GM19193 (cell line): ENCODE results near the gene BHLHE23.

Source experiments
- POLR2A ChIP-seq: IDR thresholded peaks from 4 replicates; pipeline ENCODE4 v1.6.1; 2011; ENCODE audit not compliant: insufficient read depth, insufficient read length; ENCODE audit errors: extremely low read depth

BHLHE23 gene

DNA sequence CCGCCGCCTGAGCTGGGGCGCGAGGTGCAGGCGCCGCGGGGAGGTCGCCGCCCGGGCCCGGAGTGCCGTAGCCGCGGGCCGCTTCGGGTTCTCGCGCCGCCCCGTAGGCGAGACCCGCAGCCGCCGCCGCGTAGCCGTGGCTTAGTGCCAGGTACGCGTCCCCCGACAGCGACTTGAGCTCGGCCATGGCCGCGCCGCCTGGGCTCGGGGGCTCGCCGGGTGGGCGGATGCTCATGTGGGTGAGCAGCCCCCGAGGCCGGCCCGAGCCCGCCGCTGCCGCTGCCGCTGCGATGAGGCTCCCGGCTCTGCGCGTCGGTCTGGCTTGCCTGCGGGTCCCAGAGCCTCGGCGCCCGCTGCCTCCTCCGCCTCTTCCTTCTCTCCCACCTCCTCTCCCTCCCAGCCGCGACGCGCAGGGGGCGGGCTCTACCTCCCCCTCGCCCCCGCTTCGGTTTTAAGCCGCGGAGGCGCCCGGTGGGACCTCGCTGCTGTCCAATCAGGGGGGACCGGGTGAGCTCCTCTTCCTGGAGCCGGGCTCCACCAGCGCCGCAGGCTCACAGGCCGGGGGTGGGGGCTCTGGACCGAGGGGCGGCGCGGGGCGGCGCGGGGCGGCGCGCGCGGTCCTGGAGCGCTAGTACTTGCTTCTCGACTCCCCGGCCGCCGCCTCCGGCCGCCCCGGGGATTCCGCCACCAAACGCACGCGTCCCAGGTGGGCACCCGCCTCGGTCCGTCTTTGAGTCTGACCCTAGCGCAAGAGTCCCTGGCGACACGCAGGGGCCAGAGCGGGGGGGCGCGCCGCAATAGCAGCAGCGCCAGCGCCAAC lies at the start of gene BHLHE23:
TSS of gene BHLHE23 (minus strand) at position 425 of the 820 bp plus-strand sequence. CDS start at position 235, 190 bp downstream.
- TF ChIP-seq POLR2A, result no peak

DNA sequence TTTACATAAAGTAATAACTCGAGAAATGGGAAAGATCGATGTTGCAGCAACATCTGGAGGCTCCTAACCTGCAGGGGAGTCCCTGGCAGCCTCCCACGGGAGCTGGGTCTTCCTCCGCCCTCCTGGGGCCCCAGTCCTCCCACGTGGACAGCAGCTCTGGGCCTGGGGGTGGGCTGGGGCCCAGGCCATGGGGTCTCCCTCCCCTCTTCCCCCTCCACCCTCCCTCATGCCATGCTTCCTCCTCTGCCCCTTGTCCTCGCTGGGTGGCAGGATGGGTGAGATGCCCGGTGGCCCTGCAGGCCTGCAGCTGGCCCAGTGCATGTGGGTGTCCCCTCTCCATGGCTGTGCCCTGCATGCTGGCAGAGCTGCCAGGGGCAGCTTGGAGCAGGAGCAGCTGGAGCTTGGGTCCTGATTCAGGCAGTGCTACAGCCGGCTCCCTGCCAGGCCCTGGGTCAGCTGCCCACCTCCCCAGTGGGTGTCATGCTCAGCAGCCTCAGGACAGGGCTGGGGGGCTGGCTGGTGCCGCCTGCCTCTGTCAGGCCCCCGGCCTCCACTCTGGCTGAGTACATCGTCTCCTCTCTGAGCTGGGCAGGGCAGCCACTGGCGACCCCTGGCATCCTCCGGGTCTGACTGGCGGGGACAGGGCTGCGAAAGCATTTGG lies 48.9 kb upstream of the BHLHE23 start:
- TF ChIP-seq POLR2A, result no peak

DNA sequence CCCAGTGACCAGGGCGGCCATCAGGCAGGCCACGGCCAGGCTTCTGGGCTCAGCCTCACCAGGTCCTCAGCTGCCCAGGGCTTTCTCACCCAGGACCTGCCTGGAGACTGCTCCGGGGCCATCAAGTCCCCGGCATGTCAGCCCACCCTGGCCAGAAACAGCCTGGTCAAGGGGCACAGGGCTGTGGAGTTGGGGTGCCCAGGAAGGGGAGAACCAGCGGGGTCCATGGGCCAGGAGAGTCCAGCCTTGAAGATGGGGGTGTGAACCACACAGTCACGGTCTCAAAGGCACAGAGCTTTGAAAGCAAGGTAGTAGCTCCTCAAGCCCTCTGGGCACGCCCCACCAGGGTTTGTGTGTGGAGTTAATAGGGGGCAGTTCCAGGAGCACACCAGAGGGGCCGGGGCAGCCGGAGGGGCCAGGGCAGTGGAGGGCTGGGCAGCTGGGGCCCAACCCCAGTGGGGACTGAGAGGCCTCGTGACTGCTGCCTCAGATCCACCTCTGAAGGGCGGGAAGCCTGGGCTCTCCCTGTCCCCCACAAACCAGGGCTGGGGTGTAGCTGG lies 48.0 kb upstream of the BHLHE23 start:
- TF ChIP-seq POLR2A, result no peak

DNA sequence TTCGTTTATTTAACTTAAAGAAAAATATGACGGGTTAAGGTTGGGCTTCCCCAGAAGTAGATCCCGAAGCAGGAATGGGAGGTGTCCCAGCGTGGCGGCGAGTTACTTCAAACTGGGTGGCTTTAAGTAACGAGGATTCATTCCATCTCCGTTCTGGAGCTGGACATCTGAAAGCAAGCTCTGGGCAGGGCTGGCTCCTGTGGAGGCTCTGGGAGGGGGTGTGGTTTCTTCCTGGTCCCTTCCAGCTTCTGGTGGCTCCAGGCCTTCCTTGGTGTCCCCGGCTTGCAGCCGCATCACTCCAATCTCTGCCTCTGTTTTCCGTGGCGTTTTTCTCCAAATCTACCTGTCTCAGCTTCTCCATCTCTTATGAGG lies 47.3 kb upstream of the BHLHE23 start:
- TF ChIP-seq POLR2A, result no peak

DNA sequence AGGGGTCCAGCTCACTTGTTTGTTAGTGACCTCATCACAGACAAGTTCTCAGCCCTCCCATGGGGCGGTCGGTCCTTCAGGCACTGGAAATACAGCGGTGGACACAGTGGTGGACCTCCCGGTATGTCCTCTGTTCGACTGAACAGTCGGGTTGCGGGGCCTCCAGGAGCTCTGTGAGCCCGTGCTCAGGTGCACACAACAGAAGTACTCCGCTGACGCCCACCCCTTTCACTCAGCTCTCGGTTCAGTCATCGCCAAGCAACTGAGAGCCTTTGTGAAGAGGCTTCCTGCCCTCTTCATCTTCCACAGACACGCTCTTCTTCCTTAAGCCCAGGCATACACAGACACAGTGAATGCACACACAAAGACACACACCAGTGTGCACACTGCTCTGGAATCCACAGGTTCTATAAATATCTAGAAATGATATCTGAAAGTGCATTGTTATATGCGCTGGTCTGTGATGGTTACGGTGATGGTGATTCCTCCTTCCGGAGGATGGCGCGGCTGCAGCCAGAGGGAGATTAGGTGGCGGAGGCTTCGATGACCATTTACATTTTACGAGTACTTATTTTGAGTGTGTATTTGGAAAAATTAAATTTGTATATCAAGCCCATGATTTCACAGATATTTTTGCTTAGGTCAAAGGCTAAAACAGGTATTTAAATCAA lies 46.8 kb upstream of the BHLHE23 start:
- no peak for TF ChIP-seq POLR2A

DNA sequence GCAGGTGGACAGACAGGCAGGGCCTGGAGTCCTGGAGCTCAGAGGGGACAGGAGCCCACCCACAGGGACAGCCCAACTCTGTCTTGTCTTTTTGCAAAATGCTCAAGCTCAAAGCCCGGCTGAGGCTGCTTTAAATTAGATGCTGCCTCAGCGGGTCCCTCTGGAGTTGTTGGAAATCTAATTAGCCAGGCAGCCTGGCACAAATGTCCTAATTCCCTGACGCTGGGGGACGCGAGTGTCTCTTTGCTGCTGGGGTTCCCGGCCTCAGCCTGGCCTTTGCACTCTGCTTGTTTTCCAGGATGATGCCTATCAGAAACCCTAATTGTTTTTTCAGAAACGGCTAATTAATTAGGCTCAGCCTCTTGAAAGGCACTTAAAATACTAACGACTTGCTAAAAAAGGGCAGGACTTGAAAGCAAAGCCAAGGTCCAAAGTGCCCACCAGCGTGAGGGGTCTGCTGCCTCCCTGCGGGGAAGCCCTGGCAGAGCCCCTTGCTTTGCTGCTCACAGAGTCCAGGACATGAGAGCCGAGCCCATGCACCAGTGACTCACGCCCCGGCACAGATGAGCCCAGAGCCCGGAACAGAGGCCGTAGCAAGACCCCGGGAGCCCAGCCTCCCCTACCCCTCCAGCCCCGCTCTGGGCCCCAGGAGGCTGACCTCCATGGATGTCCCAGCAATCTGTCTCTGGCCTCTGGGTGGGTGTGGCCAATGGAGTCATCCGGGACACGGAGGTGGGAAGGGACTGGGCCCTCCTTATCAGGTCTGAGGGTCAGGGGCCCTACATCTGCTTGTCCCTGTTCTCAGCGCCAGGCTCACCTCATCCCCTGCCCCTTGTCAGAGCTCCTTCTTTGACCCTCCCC lies 46.0 kb upstream of the BHLHE23 start:
- no peak for TF ChIP-seq POLR2A

DNA sequence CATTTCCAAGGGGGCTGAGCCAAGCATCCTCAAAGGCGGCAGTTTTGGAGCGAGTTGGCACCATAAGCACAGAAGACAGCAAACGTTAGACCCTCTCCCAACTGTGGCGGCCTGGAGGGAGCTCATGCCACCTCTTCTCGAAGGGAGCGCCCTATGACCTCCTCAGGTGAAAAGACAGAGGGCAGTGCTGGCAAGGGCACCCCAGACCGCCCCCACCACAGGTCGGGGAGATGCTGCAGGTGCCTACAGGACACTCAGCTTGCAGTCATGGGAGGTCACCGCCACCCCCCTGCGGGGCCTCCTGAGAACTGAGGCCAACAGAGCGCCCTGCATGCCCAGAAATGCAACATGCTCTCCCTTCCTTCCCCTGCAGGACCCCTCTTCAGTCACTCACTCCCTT lies 45.1 kb upstream of the BHLHE23 start:
- TF ChIP-seq POLR2A, result no peak

DNA sequence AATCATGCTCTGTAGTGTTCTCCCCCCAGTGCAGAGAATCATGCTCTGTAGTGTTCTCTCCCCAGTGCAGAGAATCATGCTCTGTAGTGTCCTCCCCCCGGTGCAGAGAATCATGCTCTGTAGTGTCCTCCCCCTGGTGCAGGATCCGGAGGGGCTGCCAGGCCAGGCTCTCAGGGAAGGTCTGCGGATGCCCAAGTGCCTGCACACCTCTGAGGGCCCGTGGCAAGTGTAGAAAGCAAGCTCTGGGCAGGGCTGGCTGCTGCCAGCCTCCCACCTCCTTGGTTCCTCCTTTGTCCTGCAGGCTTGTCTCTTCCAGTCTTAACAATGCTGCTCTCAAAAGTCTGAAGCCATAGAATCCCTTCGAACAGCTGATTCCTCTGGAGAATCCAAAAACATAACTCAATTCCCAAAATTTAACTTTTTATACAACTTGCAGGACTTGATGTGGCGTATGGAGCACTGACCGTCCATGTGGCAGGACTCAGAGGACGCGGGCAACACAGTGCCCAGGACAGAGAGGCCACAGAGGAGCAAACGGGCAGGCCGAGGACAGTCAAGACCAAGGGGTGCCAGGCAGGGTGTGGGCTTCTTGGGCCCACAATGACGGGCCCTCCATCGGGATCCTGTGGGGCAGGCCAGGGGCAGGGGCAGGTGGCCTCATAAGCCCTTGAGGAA lies 44.6 kb upstream of the BHLHE23 start:
- no peak for TF ChIP-seq POLR2A

DNA sequence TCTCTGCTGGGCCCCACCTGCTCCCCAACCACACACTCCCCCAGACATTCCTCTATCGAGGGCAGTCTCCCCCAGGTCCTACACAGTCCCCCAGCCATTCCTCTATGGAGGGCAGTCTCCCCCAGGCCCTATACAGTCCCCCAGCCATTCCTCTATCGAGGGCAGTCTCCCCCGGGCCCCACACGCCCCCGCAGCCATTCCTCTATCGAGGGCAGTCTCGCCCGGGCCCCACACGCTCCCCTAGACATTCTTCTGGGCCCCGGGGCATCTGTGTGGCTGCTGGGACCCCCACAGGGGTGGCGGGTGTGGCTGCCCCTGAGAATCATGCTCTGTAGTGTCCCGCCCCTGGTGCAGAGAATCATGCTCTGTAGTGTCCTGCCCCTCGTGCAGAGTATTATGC lies 43.6 kb upstream of the BHLHE23 start:
- no peak for TF ChIP-seq POLR2A

DNA sequence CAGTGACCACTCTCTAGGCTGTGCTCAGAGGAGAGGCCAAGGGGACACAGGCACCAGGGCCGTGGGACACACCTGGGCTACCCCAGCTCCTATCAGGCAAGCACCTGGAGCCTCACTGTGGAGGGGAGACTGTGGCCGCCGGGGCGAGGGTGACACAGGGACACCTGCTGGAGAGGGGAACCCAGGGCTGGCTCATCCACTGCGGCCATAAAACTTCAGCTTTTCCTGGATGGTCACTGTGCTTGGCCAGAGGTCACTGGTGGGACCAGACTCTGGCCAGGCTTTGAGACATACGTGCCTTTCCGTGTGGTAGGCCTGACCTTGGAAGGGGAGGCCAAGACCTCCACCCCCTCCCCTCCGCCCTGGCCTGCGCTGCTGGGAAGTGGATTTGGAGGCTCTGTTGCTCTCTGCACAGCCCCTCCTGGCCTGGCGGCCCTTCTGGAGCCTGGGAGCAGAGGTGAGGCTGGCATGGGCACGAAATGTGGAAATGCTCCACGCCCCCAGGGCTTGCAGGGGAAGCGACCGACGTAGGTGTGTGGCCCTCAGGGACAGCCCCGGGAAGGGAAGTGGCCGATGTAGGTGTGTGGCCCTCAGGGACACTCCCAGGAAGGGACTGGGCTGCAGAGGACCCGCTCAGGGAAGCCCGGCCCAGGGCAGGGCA lies 42.9 kb upstream of the BHLHE23 start:
- TF ChIP-seq POLR2A, result no peak

DNA sequence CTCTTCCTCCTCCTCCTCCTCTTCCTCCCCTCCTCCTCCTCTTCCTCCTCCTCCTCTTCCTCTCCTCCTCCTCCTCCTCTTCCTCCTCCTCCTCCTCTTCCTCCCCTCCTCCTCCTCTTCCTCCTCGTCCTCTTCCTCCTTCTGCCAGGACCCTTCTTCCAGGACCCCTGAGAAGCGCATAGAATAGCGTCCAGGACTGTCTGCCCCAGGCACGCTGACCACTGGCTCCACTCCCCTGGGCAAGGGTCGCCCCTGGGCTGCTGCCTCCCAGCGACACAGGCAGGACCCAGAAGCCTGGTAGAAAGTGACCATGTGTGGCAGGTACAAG lies 42.4 kb upstream of the BHLHE23 start:
- no peak for TF ChIP-seq POLR2A

DNA sequence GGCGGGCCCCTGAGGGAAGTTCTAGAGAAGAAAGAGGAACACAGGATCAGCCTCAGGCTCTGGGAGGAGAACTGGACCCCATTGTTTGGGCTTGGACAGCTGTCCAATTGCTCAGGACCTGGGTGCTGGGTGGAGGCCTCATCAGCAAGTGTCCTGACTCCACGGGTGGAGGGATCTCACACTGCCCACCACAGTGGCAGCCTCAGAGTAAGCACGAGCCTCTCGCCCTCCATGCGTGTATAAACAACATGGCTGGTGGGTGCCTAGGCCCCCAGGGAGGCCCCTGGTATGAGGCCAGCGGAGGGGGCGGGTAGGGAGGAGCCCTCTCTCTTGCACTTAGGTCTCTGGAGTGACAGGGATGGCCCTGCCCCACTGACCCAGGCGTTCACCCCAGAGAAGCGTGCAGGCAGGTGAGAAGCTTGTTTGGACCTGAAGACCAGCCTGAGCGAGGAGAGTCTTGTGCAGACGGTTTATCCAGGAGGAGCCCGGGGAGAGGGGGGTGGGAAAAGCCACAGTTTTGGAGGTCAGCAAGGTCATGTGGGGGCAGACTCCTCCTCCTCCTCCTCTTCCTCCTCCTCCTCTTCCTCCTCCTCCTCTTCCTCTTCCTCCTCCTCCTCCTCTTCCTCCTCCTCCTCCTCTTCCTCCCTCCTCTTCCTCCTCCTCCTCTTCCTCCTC lies 41.9 kb upstream of the BHLHE23 start:
- no peak for TF ChIP-seq POLR2A

DNA sequence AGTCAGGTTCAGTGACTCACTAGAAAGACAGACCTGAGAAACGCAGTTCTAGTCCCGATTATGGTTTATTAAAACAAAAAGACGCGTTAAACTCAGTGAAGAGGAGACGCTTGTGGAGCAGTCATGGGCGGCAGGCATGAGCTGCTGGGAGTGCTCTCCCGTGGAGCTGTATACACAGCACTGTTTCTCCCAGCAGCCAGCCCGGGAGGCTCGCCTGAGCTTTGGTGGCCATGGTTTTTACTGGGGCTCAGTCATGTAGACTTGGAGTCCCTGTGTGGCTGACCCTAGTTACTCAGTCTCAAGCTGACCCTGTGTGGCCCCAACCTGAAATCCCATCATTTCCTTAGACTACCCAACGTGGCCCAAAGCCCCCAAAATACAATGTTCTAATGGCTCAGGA lies 41.2 kb upstream of the BHLHE23 start:
- TF ChIP-seq POLR2A, result no peak
